GM23338 (cell line): ENCODE data around the gene PLEKHS1. TPM values are rescaled to one million over a fixed set of nuclear protein-coding genes. Genes with fewer than 3 reads are reported as not detected.

Experiments
- ATAC-seq: fragments of 200-7000 bp; cut with Tn5 transposase; 3 replicates; pipeline ENCODE4 v1.9.1; 2020
- DNase-seq: peaks from one replicate; pipeline ENCODE4 v3.0.0-alpha.2; 2015; ENCODE audit warnings: low spot score
- H2AFZ ChIP-seq: fragments of 200-600 bp; sonication (generic); 2 replicates; pipeline ENCODE4 v1.8.0; 2016; ENCODE audit warnings: antibody characterized with exemption, mild to moderate bottlenecking, moderate library complexity
- H3F3A ChIP-seq: fragments of 200-600 bp; sonication (generic); replicated peaks from 2 replicates; pipeline ENCODE4 v1.8.0; 2017; ENCODE audit warnings: antibody characterized with exemption, mixed run types, low read depth
- H3K27ac ChIP-seq: fragments of 200-600 bp; sonication (generic); 2 replicates; pipeline ENCODE4 v1.6.1; 2016; ENCODE audit warnings: low read depth
- H3K27me3 ChIP-seq: fragments of 200-600 bp; sonication (generic); 2 replicates; pipeline ENCODE4 v1.8.0; 2016; ENCODE audit warnings: mild to moderate bottlenecking, mixed run types, moderate library complexity; ENCODE audit not compliant: insufficient read depth
- H3K36me3 ChIP-seq: fragments of 200-600 bp; sonication (generic); 2 replicates; pipeline ENCODE4 v1.8.0; 2016; ENCODE audit warnings: mild to moderate bottlenecking; ENCODE audit not compliant: insufficient read depth
- H3K4me1 ChIP-seq: fragments of 200-600 bp; sonication (generic); 2 replicates; pipeline ENCODE4 v1.8.0; 2016; ENCODE audit warnings: mild to moderate bottlenecking, moderate library complexity; ENCODE audit not compliant: insufficient read depth
- H3K4me2 ChIP-seq: fragments of 200-600 bp; sonication (generic); 2 replicates; pipeline ENCODE4 v1.7.1; 2017; ENCODE audit warnings: mixed run types
- H3K4me3 ChIP-seq: fragments of 200-600 bp; sonication (generic); 2 replicates; pipeline ENCODE4 v1.6.1; 2016; ENCODE audit warnings: mixed run types
- H3K79me2 ChIP-seq: fragments of 200-600 bp; sonication (generic); replicated peaks from 2 replicates; pipeline ENCODE4 v1.8.0; 2017; ENCODE audit warnings: mild to moderate bottlenecking; ENCODE audit not compliant: insufficient read depth
- H3K9me2 ChIP-seq: fragments of 200-600 bp; sonication (generic); 2 replicates; pipeline ENCODE4 v1.8.0; 2017; ENCODE audit not compliant: insufficient read depth
- H4K20me1 ChIP-seq: fragments of 200-600 bp; sonication (generic); replicated peaks from 2 replicates; pipeline ENCODE4 v1.8.0; 2017; ENCODE audit warnings: mild to moderate bottlenecking; ENCODE audit not compliant: insufficient read depth
- H3K27ac Mint-ChIP-seq: 2 replicates; pipeline ENCODE4 v1.8.0; 2020; ENCODE audit warnings: inconsistent platforms, mild to moderate bottlenecking, moderate library complexity, mixed read lengths
- H3K27me3 Mint-ChIP-seq: 3 replicates; pipeline ENCODE4 v1.8.0; 2022; ENCODE audit warnings: low read depth, mild to moderate bottlenecking, moderate library complexity, mixed read lengths, inconsistent platforms; ENCODE audit not compliant: insufficient read depth, poor library complexity
- H3K36me3 Mint-ChIP-seq: 3 replicates; pipeline ENCODE4 v1.8.0; 2021; ENCODE audit warnings: low read depth, mild to moderate bottlenecking, inconsistent platforms, moderate library complexity, mixed read lengths
- H3K4me1 Mint-ChIP-seq: 3 replicates; pipeline ENCODE4 v1.8.0; 2020; ENCODE audit warnings: mild to moderate bottlenecking, inconsistent platforms, mixed read lengths
- H3K4me3 Mint-ChIP-seq: 3 replicates; pipeline ENCODE4 v1.8.0; 2021; ENCODE audit warnings: moderate library complexity, mild to moderate bottlenecking, inconsistent platforms, mixed read lengths
- H3K9me3 Mint-ChIP-seq: 3 replicates; pipeline ENCODE4 v1.8.0; 2020; ENCODE audit warnings: moderate library complexity, mild to moderate bottlenecking, inconsistent platforms, mixed read lengths
- CREB1 ChIP-seq: fragments of 250-450 bp; sonication (Bioruptor Pico); IDR thresholded peaks from 2 replicates; pipeline ENCODE4 v1.5.0; 2020; ENCODE audit warnings: low read depth, mild to moderate bottlenecking, moderate library complexity
- EZH2 ChIP-seq: fragments of 200-600 bp; sonication (generic); IDR thresholded peaks from one replicate; pipeline ENCODE4 v1.8.0; 2017; ENCODE audit warnings: antibody characterized with exemption, mild to moderate bottlenecking, low read depth; ENCODE audit not compliant: unreplicated experiment
- EZH2phosphoT487 ChIP-seq: fragments of 200-600 bp; sonication (generic); IDR thresholded peaks from one replicate; pipeline ENCODE4 v1.8.1; 2018; ENCODE audit warnings: antibody characterized with exemption; ENCODE audit not compliant: unreplicated experiment
- JUNB ChIP-seq: IDR thresholded peaks from one replicate; pipeline ENCODE4 v1.6.1; 2016; ENCODE audit warnings: antibody characterized with exemption; ENCODE audit not compliant: unreplicated experiment
- NANOG ChIP-seq: IDR thresholded peaks from 2 replicates; pipeline ENCODE4 v1.6.1; 2016; ENCODE audit warnings: antibody characterized with exemption, borderline replicate concordance
- POLR2AphosphoS5 ChIP-seq: IDR thresholded peaks from 2 replicates; pipeline ENCODE4 v1.6.1; 2016; ENCODE audit warnings: antibody characterized with exemption, low read depth
- STAT1 ChIP-seq: IDR thresholded peaks from one replicate; pipeline ENCODE4 v1.6.1; 2016; ENCODE audit warnings: antibody characterized with exemption; ENCODE audit not compliant: unreplicated experiment
- ZNF114 ChIP-seq: fragments of 250-450 bp; sonication (Bioruptor Pico); IDR thresholded peaks from 2 replicates; pipeline ENCODE4 v1.5.0; 2020; ENCODE audit warnings: mild to moderate bottlenecking, moderate library complexity
- ZNF331 ChIP-seq: fragments of 250-450 bp; sonication (Bioruptor Pico); IDR thresholded peaks from 2 replicates; pipeline ENCODE4 v1.5.0; 2020; ENCODE audit warnings: low read depth, mild to moderate bottlenecking, moderate library complexity
- polyA plus RNA-seq: library from polyadenylated mRNA; unstranded; fragments of >200 nt; fragmentation: Nextera tagmentation; extraction: Ambion mirVana; gene quantifications from 2 replicates; pipeline ENCODE4 v1.2.1, GENCODE V29; 2016
- total RNA-seq: library from RNA; depleted of rRNA; stranded (reverse); fragments of >200 nt; shearing (Covaris generic); gene quantifications from 2 replicates; pipeline ENCODE4 v1.2.3, GENCODE V29; 2014
- TF ChIP-seq, protein P1 (sequence below): IDR thresholded peaks from one replicate; pipeline ENCODE4 v1.6.1; 2018; ENCODE audit warnings: antibody characterized with exemption; ENCODE audit not compliant: unreplicated experiment
- TF ChIP-seq, protein P2 (sequence below): fragments of 250-450 bp; sonication (Bioruptor Pico); IDR thresholded peaks from 2 replicates; pipeline ENCODE4 v1.5.0; 2020; ENCODE audit warnings: mild to moderate bottlenecking, moderate library complexity
- TF ChIP-seq, protein P3 (sequence below), 2 experiments: fragments of 200-600 bp in 1 of 2; sonication (generic) in 1 of 2; conservative IDR thresholded peaks; 2 replicates each; pipeline versions ENCODE4 v1.5.1 to v1.6.1; 2016 to 2017; ENCODE audit warnings: antibody characterized with exemption in 2 of 2, low read depth in 2 of 2, mild to moderate bottlenecking in 2 of 2, moderate library complexity in 1 of 2
- TF ChIP-seq, protein P4 (sequence below): IDR thresholded peaks from 2 replicates; pipeline ENCODE4 v1.6.1; 2016; ENCODE audit warnings: antibody characterized with exemption

The PLEKHS1 gene
- total and polyA plus RNA-seq, 2 experiments from 2014 or later, result not detected

DNA sequence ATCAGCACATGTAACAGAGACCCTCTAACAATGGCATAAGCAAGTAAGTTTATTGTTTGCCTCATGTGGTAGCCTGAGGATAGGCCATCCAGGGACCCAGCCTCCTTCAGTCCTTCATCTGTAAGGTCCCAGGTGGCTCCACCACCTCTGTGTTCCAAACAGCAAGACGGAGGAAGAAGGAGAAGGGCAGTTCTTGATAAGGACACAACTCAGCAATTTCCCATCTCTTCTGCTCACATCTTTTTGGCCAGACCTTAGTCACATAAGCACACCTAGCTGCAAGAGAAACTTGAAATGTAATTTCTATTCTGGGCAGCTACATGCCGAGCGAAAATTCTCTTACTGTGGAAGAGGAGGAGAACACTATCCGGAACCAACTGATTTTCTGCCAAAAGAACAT, 68.5 kb downstream of the PLEKHS1 start:
- Histone ChIP-seq H3K36me3 (no peaks in the 10 kb centered on the region), H3F3A (no peaks in the 10 kb centered on the region), H3K4me3 (no peak overlapping the region), H3K4me1 (peaks cover 24% of the 10 kb centered on the region), H3K9me2 (no peaks in the 10 kb centered on the region), H3K79me2 (no peaks in the 10 kb centered on the region), H3K4me2 (0 out of 2 replicates have a peak overlapping the region, but pooled peaks have one; percentile 53), H3K27ac (no peak overlapping the region), H3K27me3 (no peaks in the 10 kb centered on the region), H2AFZ (peak overlapping the region; percentile 81), H4K20me1 (no peaks in the 10 kb centered on the region)
- TF ChIP-seq CREB1 (CRISPR knock-in tag), result no peak
- TF ChIP-seq ZNF331 (CRISPR knock-in tag), result no peak
- TF ChIP-seq ZNF114 (CRISPR knock-in tag), result no peak
- no peak for TF ChIP-seq EZH2
- no peak for TF ChIP-seq POLR2AphosphoS5
- TF ChIP-seq, protein P1, sequence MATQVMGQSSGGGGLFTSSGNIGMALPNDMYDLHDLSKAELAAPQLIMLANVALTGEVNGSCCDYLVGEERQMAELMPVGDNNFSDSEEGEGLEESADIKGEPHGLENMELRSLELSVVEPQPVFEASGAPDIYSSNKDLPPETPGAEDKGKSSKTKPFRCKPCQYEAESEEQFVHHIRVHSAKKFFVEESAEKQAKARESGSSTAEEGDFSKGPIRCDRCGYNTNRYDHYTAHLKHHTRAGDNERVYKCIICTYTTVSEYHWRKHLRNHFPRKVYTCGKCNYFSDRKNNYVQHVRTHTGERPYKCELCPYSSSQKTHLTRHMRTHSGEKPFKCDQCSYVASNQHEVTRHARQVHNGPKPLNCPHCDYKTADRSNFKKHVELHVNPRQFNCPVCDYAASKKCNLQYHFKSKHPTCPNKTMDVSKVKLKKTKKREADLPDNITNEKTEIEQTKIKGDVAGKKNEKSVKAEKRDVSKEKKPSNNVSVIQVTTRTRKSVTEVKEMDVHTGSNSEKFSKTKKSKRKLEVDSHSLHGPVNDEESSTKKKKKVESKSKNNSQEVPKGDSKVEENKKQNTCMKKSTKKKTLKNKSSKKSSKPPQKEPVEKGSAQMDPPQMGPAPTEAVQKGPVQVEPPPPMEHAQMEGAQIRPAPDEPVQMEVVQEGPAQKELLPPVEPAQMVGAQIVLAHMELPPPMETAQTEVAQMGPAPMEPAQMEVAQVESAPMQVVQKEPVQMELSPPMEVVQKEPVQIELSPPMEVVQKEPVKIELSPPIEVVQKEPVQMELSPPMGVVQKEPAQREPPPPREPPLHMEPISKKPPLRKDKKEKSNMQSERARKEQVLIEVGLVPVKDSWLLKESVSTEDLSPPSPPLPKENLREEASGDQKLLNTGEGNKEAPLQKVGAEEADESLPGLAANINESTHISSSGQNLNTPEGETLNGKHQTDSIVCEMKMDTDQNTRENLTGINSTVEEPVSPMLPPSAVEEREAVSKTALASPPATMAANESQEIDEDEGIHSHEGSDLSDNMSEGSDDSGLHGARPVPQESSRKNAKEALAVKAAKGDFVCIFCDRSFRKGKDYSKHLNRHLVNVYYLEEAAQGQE, result no peak
- TF ChIP-seq JUNB, result no peak
- TF ChIP-seq NANOG, result no peak
- TF ChIP-seq, protein P2, sequence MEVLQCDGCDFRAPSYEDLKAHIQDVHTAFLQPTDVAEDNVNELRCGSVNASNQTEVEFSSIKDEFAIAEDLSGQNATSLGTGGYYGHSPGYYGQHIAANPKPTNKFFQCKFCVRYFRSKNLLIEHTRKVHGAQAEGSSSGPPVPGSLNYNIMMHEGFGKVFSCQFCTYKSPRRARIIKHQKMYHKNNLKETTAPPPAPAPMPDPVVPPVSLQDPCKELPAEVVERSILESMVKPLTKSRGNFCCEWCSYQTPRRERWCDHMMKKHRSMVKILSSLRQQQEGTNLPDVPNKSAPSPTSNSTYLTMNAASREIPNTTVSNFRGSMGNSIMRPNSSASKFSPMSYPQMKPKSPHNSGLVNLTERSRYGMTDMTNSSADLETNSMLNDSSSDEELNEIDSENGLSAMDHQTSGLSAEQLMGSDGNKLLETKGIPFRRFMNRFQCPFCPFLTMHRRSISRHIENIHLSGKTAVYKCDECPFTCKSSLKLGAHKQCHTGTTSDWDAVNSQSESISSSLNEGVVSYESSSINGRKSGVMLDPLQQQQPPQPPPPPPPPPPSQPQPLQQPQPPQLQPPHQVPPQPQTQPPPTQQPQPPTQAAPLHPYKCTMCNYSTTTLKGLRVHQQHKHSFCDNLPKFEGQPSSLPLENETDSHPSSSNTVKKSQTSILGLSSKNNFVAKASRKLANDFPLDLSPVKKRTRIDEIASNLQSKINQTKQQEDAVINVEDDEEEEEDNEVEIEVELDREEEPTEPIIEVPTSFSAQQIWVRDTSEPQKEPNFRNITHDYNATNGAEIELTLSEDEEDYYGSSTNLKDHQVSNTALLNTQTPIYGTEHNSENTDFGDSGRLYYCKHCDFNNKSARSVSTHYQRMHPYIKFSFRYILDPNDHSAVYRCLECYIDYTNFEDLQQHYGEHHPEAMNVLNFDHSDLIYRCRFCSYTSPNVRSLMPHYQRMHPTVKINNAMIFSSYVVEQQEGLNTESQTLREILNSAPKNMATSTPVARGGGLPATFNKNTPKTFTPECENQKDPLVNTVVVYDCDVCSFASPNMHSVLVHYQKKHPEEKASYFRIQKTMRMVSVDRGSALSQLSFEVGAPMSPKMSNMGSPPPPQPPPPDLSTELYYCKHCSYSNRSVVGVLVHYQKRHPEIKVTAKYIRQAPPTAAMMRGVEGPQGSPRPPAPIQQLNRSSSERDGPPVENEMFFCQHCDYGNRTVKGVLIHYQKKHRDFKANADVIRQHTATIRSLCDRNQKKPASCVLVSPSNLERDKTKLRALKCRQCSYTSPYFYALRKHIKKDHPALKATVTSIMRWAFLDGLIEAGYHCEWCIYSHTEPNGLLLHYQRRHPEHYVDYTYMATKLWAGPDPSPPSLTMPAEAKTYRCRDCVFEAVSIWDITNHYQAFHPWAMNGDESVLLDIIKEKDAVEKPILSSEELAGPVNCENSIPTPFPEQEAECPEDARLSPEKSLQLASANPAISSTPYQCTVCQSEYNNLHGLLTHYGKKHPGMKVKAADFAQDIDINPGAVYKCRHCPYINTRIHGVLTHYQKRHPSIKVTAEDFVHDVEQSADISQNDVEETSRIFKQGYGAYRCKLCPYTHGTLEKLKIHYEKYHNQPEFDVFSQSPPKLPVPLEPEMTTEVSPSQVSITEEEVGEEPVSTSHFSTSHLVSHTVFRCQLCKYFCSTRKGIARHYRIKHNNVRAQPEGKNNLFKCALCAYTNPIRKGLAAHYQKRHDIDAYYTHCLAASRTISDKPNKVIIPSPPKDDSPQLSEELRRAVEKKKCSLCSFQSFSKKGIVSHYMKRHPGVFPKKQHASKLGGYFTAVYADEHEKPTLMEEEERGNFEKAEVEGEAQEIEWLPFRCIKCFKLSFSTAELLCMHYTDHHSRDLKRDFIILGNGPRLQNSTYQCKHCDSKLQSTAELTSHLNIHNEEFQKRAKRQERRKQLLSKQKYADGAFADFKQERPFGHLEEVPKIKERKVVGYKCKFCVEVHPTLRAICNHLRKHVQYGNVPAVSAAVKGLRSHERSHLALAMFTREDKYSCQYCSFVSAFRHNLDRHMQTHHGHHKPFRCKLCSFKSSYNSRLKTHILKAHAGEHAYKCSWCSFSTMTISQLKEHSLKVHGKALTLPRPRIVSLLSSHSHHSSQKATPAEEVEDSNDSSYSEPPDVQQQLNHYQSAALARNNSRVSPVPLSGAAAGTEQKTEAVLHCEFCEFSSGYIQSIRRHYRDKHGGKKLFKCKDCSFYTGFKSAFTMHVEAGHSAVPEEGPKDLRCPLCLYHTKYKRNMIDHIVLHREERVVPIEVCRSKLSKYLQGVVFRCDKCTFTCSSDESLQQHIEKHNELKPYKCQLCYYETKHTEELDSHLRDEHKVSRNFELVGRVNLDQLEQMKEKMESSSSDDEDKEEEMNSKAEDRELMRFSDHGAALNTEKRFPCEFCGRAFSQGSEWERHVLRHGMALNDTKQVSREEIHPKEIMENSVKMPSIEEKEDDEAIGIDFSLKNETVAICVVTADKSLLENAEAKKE, result no peak
- TF ChIP-seq EZH2phosphoT487, result no peak
- TF ChIP-seq, protein P3, sequence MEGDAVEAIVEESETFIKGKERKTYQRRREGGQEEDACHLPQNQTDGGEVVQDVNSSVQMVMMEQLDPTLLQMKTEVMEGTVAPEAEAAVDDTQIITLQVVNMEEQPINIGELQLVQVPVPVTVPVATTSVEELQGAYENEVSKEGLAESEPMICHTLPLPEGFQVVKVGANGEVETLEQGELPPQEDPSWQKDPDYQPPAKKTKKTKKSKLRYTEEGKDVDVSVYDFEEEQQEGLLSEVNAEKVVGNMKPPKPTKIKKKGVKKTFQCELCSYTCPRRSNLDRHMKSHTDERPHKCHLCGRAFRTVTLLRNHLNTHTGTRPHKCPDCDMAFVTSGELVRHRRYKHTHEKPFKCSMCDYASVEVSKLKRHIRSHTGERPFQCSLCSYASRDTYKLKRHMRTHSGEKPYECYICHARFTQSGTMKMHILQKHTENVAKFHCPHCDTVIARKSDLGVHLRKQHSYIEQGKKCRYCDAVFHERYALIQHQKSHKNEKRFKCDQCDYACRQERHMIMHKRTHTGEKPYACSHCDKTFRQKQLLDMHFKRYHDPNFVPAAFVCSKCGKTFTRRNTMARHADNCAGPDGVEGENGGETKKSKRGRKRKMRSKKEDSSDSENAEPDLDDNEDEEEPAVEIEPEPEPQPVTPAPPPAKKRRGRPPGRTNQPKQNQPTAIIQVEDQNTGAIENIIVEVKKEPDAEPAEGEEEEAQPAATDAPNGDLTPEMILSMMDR (conservative IDR thresholded peaks at IDR 0.05; ENCODE audit: low read depth in 2 of 2), result no peak
- TF ChIP-seq STAT1, result no peak
- TF ChIP-seq, protein P4, sequence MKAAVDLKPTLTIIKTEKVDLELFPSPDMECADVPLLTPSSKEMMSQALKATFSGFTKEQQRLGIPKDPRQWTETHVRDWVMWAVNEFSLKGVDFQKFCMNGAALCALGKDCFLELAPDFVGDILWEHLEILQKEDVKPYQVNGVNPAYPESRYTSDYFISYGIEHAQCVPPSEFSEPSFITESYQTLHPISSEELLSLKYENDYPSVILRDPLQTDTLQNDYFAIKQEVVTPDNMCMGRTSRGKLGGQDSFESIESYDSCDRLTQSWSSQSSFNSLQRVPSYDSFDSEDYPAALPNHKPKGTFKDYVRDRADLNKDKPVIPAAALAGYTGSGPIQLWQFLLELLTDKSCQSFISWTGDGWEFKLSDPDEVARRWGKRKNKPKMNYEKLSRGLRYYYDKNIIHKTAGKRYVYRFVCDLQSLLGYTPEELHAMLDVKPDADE, result no peak
- Mint-ChIP-seq H3K9me3 (no peaks in the 10 kb centered on the region), H3K4me3 (no peak overlapping the region), H3K36me3 (no peaks in the 10 kb centered on the region), H3K27ac (peak overlapping the region; percentile 8; the same call in 1 of the 2 replicates), H3K27me3 (no peaks in the 10 kb centered on the region), H3K4me1 (peaks cover 25% of the 10 kb centered on the region)
- no peak for ATAC-seq
- DNase-seq, result no peak
